ENCODE measurements around the gene ERG.

GRCh38 chr21:38460171-38460742 is 38.0 kb downstream of the ERG start:
- TF ChIP-seq SIN3A (IDR thresholded peaks at IDR 0.05; ENCODE audit: borderline replicate concordance, insufficient read depth, low read length) (no peak), POLR2AphosphoS5 (IDR thresholded peaks at IDR 0.05; ENCODE audit: low read depth, low read length) (no peak), REST (IDR thresholded peaks at IDR 0.05; ENCODE audit: insufficient read depth in 1 of 2, low read depth in 2 of 2, low read length in 2 of 2) (no peak), TAF1 (IDR thresholded peaks at IDR 0.05; ENCODE audit: borderline replicate concordance, insufficient read depth, low read length) (no peak)
